Measurements from ENCODE around the gene GABRG3. TPM values are rescaled to one million over a fixed set of nuclear protein-coding genes. Genes with fewer than 3 reads are reported as not detected.

The GABRG3 gene
- polyA plus RNA-seq, 6 donors from 2014 or later, result not detected

GRCh38 chr15:27058939-27059338, 88.0 kb downstream of the GABRG3 start:
- no peak overlapping the region for H3K27ac Mint-ChIP-seq
- no peaks in the 10 kb centered on the region for H3K27me3 Mint-ChIP-seq
- no peaks in the 10 kb centered on the region for H3K4me1 Mint-ChIP-seq
- no peak for DNase-seq
- no peaks in the 10 kb centered on the region for H3K36me3 Mint-ChIP-seq
- H3K4me3 Mint-ChIP-seq, result no peak overlapping the region
- no peak for ATAC-seq (ENCODE audit: low read depth in 2 of 2)
- peaks cover 0 to 7% (median 0%) of the 10 kb centered on the region in 7 donors for H3K9me3 Mint-ChIP-seq

GRCh38 chr15:27059610-27060202, 88.7 kb downstream of the GABRG3 start:
- peak overlapping the region in 1 of 6 donors; percentile 33 for H3K27ac Mint-ChIP-seq
- ATAC-seq (ENCODE audit: low read depth in 2 of 2), result no peak

DNA sequence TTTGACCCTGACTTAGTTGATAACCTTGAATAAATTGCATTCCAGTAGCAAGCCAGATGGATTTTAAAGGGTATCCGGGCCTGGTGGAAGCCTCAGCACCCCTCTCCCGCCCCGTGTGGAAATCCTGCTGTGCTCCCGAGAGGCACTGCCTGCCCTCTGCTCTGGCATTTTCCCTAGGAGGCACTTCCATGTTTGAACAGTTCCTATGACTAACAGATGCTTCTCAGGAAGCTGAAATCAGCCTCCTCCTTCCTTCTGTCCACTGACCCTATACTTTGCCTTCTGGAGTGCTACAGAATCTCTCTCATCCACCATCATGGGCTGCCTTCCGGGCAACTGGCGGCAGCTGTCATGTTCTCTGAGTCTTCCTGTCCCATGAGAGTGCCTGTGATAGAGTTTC, 90.8 kb downstream of the GABRG3 start:
- H3K9me3 Mint-ChIP-seq, result peaks cover 0 to 12% (median 5%) of the 10 kb centered on the region in 7 donors
- H3K4me3 Mint-ChIP-seq, result no peak overlapping the region
- H3K4me1 Mint-ChIP-seq, result no peaks in the 10 kb centered on the region
- no peaks in the 10 kb centered on the region for H3K36me3 Mint-ChIP-seq
- H3K27ac Mint-ChIP-seq, result peak overlapping the region in 1 of 6 donors; percentile 48
- no peak for DNase-seq
- no peak for ATAC-seq (ENCODE audit: low read depth in 2 of 2)
- H3K27me3 Mint-ChIP-seq, result no peaks in the 10 kb centered on the region

More at GRCh38 chr15:27059610-27060202, 88.7 kb downstream of the GABRG3 start:
- no peaks in the 10 kb centered on the region for H3K36me3 Mint-ChIP-seq
- H3K4me1 Mint-ChIP-seq, result no peaks in the 10 kb centered on the region
- no peak for DNase-seq
- H3K9me3 Mint-ChIP-seq, result peaks cover 0 to 5% (median 0%) of the 10 kb centered on the region in 7 donors
- no peaks in the 10 kb centered on the region for H3K27me3 Mint-ChIP-seq
- H3K4me3 Mint-ChIP-seq, result peak overlapping the region in 1 of 8 donors; percentile 47

DNA sequence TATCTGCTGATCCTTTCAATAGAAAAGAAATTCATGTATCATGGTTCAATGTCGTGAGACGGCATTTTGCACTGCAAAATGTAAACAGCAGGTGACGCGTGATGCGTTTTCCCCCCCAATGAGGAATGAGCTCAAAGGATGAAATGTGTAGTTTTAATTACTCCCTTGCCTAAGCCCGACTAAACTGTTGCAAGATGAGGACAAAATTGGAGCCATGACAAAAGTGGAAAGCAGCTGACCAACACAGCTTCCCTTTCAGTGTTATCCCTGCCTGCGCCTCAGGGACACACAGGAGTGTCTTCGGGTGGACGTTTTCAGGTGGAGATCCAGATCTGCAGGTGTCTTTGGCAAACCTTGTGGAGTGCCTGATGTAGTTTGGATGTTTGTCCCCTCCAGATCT, 92.0 kb downstream of the GABRG3 start:
- DNase-seq (no peak), ATAC-seq (ENCODE audit: low read depth in 2 of 2) (no peak)
- no peaks in the 10 kb centered on the region for H3K4me1 Mint-ChIP-seq
- no peak overlapping the region for H3K4me3 Mint-ChIP-seq
- peaks cover 5 to 22% (median 11%) of the 10 kb centered on the region in 7 donors for H3K9me3 Mint-ChIP-seq
- H3K27ac Mint-ChIP-seq, result no peak overlapping the region
- H3K27me3 Mint-ChIP-seq, result no peaks in the 10 kb centered on the region
- peaks cover 0 to 7% of the 10 kb centered on the region in 2 donors for H3K36me3 Mint-ChIP-seq

GRCh38 chr15:27064080-27064479, 93.1 kb downstream of the GABRG3 start:
- Mint-ChIP-seq H3K27me3 (no peaks in the 10 kb centered on the region), H3K36me3 (peaks cover 0 to 9% of the 10 kb centered on the region in 2 donors), H3K27ac (no peak overlapping the region), H3K4me1 (no peaks in the 10 kb centered on the region), H3K4me3 (no peak overlapping the region), H3K9me3 (peaks cover 11 to 33% (median 13%) of the 10 kb centered on the region in 7 donors)
- ATAC-seq (ENCODE audit: low read depth in 2 of 2) (no peak), DNase-seq (no peak)

GRCh38 chr15:27065151-27065550, 94.2 kb downstream of the GABRG3 start:
- ATAC-seq (ENCODE audit: low read depth in 2 of 2), result no peak
- Mint-ChIP-seq H3K36me3 (peaks cover 0 to 9% of the 10 kb centered on the region in 2 donors), H3K27me3 (no peaks in the 10 kb centered on the region), H3K9me3 (peaks cover 12 to 44% (median 17%) of the 10 kb centered on the region in 7 donors), H3K27ac (peak overlapping the region in 1 of 6 donors; percentile 42), H3K4me1 (no peaks in the 10 kb centered on the region), H3K4me3 (no peak overlapping the region)
- DNase-seq, result no peak

DNA sequence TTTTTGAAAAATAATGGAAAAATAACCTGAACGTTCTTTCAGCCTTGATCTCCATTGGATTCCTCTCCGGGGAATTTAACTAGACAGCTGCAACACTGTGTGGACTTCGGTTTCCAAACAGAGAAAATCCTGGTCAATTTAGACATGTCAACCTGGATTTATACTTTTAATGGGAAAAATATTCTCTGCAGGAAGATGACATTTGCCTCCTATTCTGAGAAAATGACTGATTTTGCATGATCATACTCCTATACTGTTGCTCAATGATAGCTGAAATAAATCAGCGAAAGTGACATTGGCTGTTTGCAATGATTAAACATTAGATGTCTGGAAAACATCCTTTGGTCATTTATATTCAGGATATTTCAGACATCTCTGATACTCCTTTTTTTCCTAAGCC, 94.8 kb downstream of the GABRG3 start:
- H3K27me3 Mint-ChIP-seq, result no peaks in the 10 kb centered on the region
- no peak overlapping the region for H3K4me3 Mint-ChIP-seq
- peaks cover 0 to 9% of the 10 kb centered on the region in 2 donors for H3K36me3 Mint-ChIP-seq
- ATAC-seq (ENCODE audit: low read depth in 2 of 2) (no peak), DNase-seq (no peak)
- no peaks in the 10 kb centered on the region for H3K4me1 Mint-ChIP-seq
- no peak overlapping the region for H3K27ac Mint-ChIP-seq
- peaks cover 12 to 45% (median 17%) of the 10 kb centered on the region in 7 donors for H3K9me3 Mint-ChIP-seq

DNA sequence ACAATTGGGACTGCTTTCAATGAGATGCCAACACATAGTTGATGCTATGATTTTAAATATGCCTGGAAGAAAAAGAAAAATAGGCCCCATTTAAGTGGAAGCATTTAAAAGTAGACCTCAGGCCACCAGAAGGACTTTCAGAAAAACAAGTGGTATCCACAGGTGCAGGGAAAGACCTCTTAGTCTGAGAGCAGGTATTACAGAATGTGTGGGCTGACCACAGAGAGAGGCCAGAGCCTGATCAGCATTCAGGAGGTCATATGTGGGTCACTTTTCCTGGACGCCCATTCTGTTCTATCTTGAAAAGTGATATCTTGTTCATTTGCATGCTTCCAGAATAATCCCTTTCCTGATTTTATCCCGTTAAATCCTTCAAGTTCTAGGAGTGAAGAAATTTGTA, 95.5 kb downstream of the GABRG3 start:
- Mint-ChIP-seq H3K4me3 (no peak overlapping the region), H3K36me3 (peaks cover 0 to 9% of the 10 kb centered on the region in 2 donors), H3K9me3 (peaks cover 12 to 45% (median 17%) of the 10 kb centered on the region in 7 donors), H3K27ac (no peak overlapping the region), H3K4me1 (no peaks in the 10 kb centered on the region), H3K27me3 (no peaks in the 10 kb centered on the region)
- ATAC-seq (ENCODE audit: low read depth in 2 of 2), result no peak
- DNase-seq, result no peak

DNA sequence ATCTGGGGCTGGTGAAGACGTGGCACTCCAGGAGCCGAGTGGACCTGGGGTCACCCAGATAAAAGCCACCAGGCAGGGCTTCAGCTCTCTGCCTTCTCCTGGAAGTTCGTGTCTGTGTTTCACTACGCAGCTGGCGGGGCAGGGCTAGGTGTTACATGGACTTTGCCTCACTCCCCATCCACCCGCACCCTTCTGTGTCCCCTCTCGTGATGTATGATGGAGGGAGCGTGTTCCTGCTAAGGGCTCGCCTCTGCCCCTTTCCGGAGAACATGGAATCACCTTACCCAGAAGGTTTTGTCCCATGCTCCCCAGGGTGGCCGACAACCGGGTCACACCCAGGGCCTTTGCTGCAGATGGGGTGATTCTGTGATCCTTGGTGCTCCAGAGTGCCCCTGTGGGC, 96.2 kb downstream of the GABRG3 start:
- peaks cover 14 to 49% (median 17%) of the 10 kb centered on the region in 7 donors for H3K9me3 Mint-ChIP-seq
- no peak overlapping the region for H3K4me3 Mint-ChIP-seq
- DNase-seq (no peak), ATAC-seq (ENCODE audit: low read depth in 2 of 2) (no peak)
- H3K27me3 Mint-ChIP-seq, result no peaks in the 10 kb centered on the region
- no peaks in the 10 kb centered on the region for H3K4me1 Mint-ChIP-seq
- H3K36me3 Mint-ChIP-seq, result peaks cover 0 to 9% of the 10 kb centered on the region in 2 donors
- no peak overlapping the region for H3K27ac Mint-ChIP-seq

- DNase-seq (no peak), ATAC-seq (ENCODE audit: low read depth in 2 of 2) (no peak)
- peaks cover 0 to 9% of the 10 kb centered on the region in 2 donors for H3K36me3 Mint-ChIP-seq
- no peak overlapping the region for H3K27ac Mint-ChIP-seq
- H3K4me3 Mint-ChIP-seq, result no peak overlapping the region
- H3K4me1 Mint-ChIP-seq, result no peaks in the 10 kb centered on the region
- peaks cover 16 to 52% (median 22%) of the 10 kb centered on the region in 7 donors for H3K9me3 Mint-ChIP-seq
- no peaks in the 10 kb centered on the region for H3K27me3 Mint-ChIP-seq
Measured at GRCh38 chr15:27070841-27071240, 99.9 kb downstream of the GABRG3 start.

GRCh38 chr15:27074179-27074578, 103.2 kb downstream of the GABRG3 start:
- Mint-ChIP-seq H3K27ac (no peak overlapping the region), H3K9me3 (peaks cover 4 to 22% (median 10%) of the 10 kb centered on the region in 7 donors), H3K36me3 (no peaks in the 10 kb centered on the region), H3K4me3 (no peak overlapping the region), H3K4me1 (no peaks in the 10 kb centered on the region), H3K27me3 (peaks cover 0 to 1% (median 0%) of the 10 kb centered on the region in 3 donors)
- DNase-seq (no peak), ATAC-seq (ENCODE audit: low read depth in 2 of 2) (no peak)

DNA sequence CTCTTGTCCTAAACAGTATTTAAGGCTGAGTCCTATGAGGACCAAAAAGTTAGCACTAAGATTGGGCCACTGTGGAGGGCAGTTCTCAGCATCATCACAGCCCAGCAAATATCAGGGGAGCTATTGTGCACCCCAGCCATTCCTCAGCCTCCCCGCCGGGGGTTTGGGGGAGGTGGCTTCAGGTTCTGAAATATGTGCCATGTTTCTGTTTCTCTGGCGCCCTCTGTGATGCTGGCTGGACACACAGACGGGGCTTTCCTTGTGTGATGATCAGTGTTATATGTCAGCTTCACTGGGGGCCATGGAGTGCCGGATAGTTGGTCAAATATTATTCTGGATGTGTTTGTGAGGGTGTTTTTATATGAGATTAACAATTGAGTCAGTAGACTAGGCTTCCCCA, 106.8 kb downstream of the GABRG3 start:
- Mint-ChIP-seq H3K27ac (no peak overlapping the region), H3K4me1 (no peaks in the 10 kb centered on the region), H3K9me3 (peaks cover 0 to 7% (median 1%) of the 10 kb centered on the region in 7 donors), H3K4me3 (no peak overlapping the region), H3K27me3 (peaks cover 0 to 4% (median 0%) of the 10 kb centered on the region in 3 donors), H3K36me3 (no peaks in the 10 kb centered on the region)
- no peak for DNase-seq
- no peak for ATAC-seq (ENCODE audit: low read depth in 2 of 2)

DNA sequence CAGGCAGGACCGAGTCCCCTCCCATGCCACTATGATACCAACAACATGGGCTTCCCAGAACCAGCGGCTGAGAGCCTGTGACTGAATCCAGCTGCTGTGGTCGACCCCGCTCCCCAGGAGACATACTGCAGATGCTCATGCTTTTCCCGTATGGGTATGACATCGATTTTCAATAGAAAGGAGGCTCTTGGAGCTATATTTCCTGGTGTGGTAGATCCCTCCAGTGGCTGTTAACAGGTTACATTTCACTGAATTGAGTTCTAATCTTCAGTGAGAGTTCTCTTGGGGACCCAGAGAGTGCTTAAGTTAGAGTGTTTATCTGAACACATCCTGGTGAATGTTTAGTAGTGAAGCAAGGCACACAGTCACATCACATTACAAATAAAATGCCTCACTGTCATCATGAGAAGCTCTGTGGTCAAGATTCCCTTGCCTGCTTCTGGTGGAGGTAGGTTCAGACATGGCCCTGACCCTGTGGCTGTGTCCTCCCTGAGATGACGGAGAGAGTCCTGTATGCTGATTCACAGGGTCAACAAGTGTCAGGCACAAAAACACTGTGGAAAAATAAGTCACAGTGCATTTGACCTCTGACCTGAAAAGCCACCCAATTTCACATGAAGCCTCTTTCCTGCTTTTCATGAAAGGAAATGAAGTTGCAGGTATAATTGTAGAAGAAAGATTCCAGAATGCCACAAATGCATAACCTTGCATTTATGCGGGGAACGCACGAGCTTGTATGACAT, 110.9 kb downstream of the GABRG3 start:
- no peak overlapping the region for H3K27ac Mint-ChIP-seq
- ATAC-seq (ENCODE audit: low read depth in 2 of 2) (no peak), DNase-seq (no peak)
- peaks cover 0 to 4% (median 0%) of the 10 kb centered on the region in 3 donors for H3K27me3 Mint-ChIP-seq
- no peaks in the 10 kb centered on the region for H3K4me1 Mint-ChIP-seq
- H3K9me3 Mint-ChIP-seq, result peaks cover 0 to 5% (median 0%) of the 10 kb centered on the region in 7 donors
- no peaks in the 10 kb centered on the region for H3K36me3 Mint-ChIP-seq
- H3K4me3 Mint-ChIP-seq, result no peak overlapping the region

GRCh38 chr15:27082526-27082925, 111.5 kb downstream of the GABRG3 start:
- DNase-seq, result no peak
- no peak for ATAC-seq (ENCODE audit: low read depth in 2 of 2)
- H3K9me3 Mint-ChIP-seq, result peaks cover 0 to 5% (median 0%) of the 10 kb centered on the region in 7 donors
- H3K36me3 Mint-ChIP-seq, result no peaks in the 10 kb centered on the region
- peaks cover 0 to 4% (median 0%) of the 10 kb centered on the region in 3 donors for H3K27me3 Mint-ChIP-seq
- no peaks in the 10 kb centered on the region for H3K4me1 Mint-ChIP-seq
- no peak overlapping the region for H3K4me3 Mint-ChIP-seq
- H3K27ac Mint-ChIP-seq, result no peak overlapping the region

Data from naive B cell (primary cell).